ENCODE measurements around the gene RDH12. TPM values are rescaled to one million over a fixed set of nuclear protein-coding genes. Genes with fewer than 3 reads are reported as not detected.

Gene RDH12
- polyA plus RNA-seq, 1 experiment: not detected

- ChIA-PET CTCF (interaction anchor here (3.8 kb wide), 1 partner anchor 23 kb away, joined by 16 read pairs; no protein-coding TSS in a partner anchor), POLR2A (interaction anchor here (1.7 kb wide), 1 partner anchor 14 kb away, joined by 7 read pairs; the partner anchor contains the start of gene RDH11)
- no peak for TF ChIP-seq CTCF (IDR thresholded peaks at IDR 0.05; ENCODE audit: low read depth, low read length)
- H3K4me3 ChIP-seq (ENCODE audit: low read depth, low read length): no peak overlapping the region
- DNase-seq (ENCODE audit: low read depth, low spot score): no peak
- no peaks in the 10 kb centered on the region for H3K27me3 ChIP-seq (ENCODE audit: control insufficient read depth, insufficient read depth, low read length)
- H3K9me3 ChIP-seq (ENCODE audit: control insufficient read depth, insufficient read depth, low read length): no peaks in the 10 kb centered on the region
- H3K27ac ChIP-seq (ENCODE audit: low read depth, low read length): peak overlapping the region; percentile 73
These were observed 20.7 kb upstream of the RDH12 start for GRCh38 chr14:67680941-67681340.

GRCh38 chr14:67683842-67684241, 17.8 kb upstream of the RDH12 start:
- POLR2A ChIA-PET: no interaction called here
- TF ChIP-seq CTCF (IDR thresholded peaks at IDR 0.05; ENCODE audit: low read depth, low read length): no peak
- no peaks in the 10 kb centered on the region for H3K9me3 ChIP-seq (ENCODE audit: control insufficient read depth, insufficient read depth, low read length)
- no peaks in the 10 kb centered on the region for H3K27me3 ChIP-seq (ENCODE audit: control insufficient read depth, insufficient read depth, low read length)
- H3K4me3 ChIP-seq (ENCODE audit: low read depth, low read length): no peak overlapping the region
- no peak overlapping the region for H3K27ac ChIP-seq (ENCODE audit: low read depth, low read length)
- DNase-seq (ENCODE audit: low read depth, low spot score): no peak
- CTCF ChIA-PET: interaction anchor here (0.6 kb wide), 1 partner anchor 324 kb away, joined by 3 read pairs; the partner anchor contains the start of gene ATP6V1D

- TF ChIP-seq CTCF (IDR thresholded peaks at IDR 0.05; ENCODE audit: low read depth, low read length): no peak
- Histone ChIP-seq H3K27me3 (ENCODE audit: control insufficient read depth, insufficient read depth, low read length) (no peaks in the 10 kb centered on the region), H3K27ac (ENCODE audit: low read depth, low read length) (peak overlapping the region; percentile 21), H3K4me3 (ENCODE audit: low read depth, low read length) (no peak overlapping the region), H3K9me3 (ENCODE audit: control insufficient read depth, insufficient read depth, low read length) (no peaks in the 10 kb centered on the region)
- DNase-seq (ENCODE audit: low read depth, low spot score): no peak
- ChIA-PET POLR2A (interaction anchor here (1.0 kb wide), 1 partner anchor 15 kb away, joined by 3 read pairs; the partner anchor contains the start of gene VTI1B), CTCF (interaction anchor here (3.9 kb wide), 1 partner anchor 15 kb away, joined by 13 read pairs; no protein-coding TSS in a partner anchor)
These were observed 11.7 kb upstream of the RDH12 start for GRCh38 chr14:67690011-67690410.

GRCh38 chr14:67694791-67695393, 6.8 kb upstream of the RDH12 start:
- ChIA-PET CTCF (interaction anchor here (1.2 to 5.1 kb wide), 7 partner anchors 9 to 335 kb away, joined by 3 to 52 read pairs (median 7); partner anchors contain the start of genes ARG2, ATP6V1D, EIF2S1 and PIGH), POLR2A (interaction anchor here (0.8 to 1.7 kb wide), 8 partner anchors 9 to 95 kb away, joined by 3 to 10 read pairs (median 6); partner anchors contain the start of genes ARG2, PIGH and VTI1B)
- peak; percentile 71 for DNase-seq (ENCODE audit: low read depth, low spot score)
- H3K9me3 ChIP-seq (ENCODE audit: control insufficient read depth, insufficient read depth, low read length): no peaks in the 10 kb centered on the region
- H3K27ac ChIP-seq (ENCODE audit: low read depth, low read length): peak overlapping the region; percentile 88
- TF ChIP-seq CTCF (IDR thresholded peaks at IDR 0.05; ENCODE audit: low read depth, low read length): no peak
- H3K4me3 ChIP-seq (ENCODE audit: low read depth, low read length): peak overlapping the region; percentile 94
- H3K27me3 ChIP-seq (ENCODE audit: control insufficient read depth, insufficient read depth, low read length): no peaks in the 10 kb centered on the region

- POLR2A ChIA-PET: interaction anchor here (0.7 to 1.7 kb wide), 10 partner anchors 9 to 336 kb away, joined by 3 to 10 read pairs (median 5); partner anchors contain the start of genes ARG2, ATP6V1D, EIF2S1 and PIGH
- H3K9me3 ChIP-seq (ENCODE audit: control insufficient read depth, insufficient read depth, low read length): no peaks in the 10 kb centered on the region
- CTCF ChIA-PET: interaction anchor here (1.2 to 5.1 kb wide), 7 partner anchors 9 to 336 kb away, joined by 3 to 52 read pairs (median 7); partner anchors contain the start of genes ARG2, ATP6V1D, EIF2S1 and PIGH
- peak; percentile 76 for DNase-seq (ENCODE audit: low read depth, low spot score)
- peak within 1 kb of the TSS; percentile 94 for H3K4me3 ChIP-seq (ENCODE audit: low read depth, low read length)
- TF ChIP-seq CTCF (IDR thresholded peaks at IDR 0.05; ENCODE audit: low read depth, low read length): no peak
- H3K27ac ChIP-seq (ENCODE audit: low read depth, low read length): peak within 1 kb of the TSS; percentile 88
- no peaks in the 10 kb centered on the region for H3K27me3 ChIP-seq (ENCODE audit: control insufficient read depth, insufficient read depth, low read length)
These were observed 6.2 kb upstream of the RDH12 start, which contains the start of gene RDH11 for GRCh38 chr14:67695394-67695949. Gene RDH11 (minus strand): TSS chr14:67695764. CDS start chr14:67695703, 61 bp downstream.
